ENCODE data around the gene ROR2.
A peak's percentile ranks its signal among the peaks of the same experiment; 100 is the strongest.

The ROR2 gene

DNA sequence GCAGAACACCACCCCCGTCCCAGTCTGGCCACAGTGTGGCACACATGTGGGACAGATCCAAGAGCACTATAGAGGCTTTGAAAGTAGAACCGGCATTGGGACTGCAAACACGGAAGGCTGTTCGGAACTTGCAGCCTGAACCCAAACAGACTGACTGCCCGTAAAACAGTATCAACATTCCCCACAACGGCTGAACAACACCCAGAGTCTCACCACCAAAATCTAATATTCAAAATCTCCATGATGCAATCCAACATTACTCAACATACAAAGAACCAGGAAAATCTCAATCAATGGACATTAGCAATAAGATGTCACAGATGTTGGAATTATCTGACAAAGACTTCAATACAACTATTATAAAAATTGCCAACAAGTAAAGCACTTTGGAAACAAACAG, 82.3 kb downstream of the ROR2 start:
- DNase-seq, result no peak

DNA sequence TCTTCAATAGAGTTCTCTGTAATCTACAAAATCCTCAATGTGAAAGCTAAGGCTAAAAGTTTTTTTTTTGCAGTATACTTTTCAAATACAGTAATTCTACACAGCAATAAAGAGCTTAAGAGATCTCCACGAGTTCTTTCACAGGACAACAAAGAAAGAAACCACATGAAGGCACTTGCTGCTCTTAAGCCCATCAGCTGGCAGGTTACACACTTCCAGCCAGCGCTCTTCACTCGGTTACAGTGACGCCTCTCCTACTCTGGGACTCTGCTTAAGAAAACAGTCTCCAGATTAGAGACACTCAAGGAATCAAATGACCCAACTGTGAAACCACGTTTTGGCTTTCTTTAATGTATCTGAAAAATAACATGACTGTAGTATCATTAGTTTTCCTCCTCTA, 85.0 kb downstream of the ROR2 start:
- DNase-seq, result no peak

GRCh38 chr9:91864380-91864779, 85.6 kb downstream of the ROR2 start:
- no peak for DNase-seq

DNA sequence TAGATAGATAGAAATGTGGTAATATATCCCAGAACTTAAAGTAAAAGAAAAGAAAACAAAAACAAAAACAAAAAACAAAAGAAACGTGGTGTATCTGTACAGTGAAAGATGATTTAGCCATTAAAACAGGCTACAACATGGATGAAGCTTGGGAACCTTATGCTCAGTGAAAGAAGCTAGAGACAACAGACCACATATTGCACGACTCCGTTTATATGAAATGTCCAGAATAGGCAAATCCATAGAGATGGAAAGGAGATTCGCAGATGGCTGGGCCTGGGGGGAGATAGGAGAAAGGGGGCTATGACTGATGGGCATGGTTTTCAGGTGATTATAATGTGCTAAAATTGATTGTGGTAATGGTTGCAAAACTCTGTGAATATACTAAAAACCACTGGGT, 86.6 kb downstream of the ROR2 start:
- no peak for DNase-seq

- no peak for DNase-seq
These were observed 91.6 kb downstream of the ROR2 start for GRCh38 chr9:91858213-91859030.

GRCh38 chr9:91857291-91858212, 92.5 kb downstream of the ROR2 start:
- DNase-seq, result no peak

- DNase-seq, result no peak
These were observed 93.6 kb downstream of the ROR2 start for GRCh38 chr9:91856419-91856818.

DNA sequence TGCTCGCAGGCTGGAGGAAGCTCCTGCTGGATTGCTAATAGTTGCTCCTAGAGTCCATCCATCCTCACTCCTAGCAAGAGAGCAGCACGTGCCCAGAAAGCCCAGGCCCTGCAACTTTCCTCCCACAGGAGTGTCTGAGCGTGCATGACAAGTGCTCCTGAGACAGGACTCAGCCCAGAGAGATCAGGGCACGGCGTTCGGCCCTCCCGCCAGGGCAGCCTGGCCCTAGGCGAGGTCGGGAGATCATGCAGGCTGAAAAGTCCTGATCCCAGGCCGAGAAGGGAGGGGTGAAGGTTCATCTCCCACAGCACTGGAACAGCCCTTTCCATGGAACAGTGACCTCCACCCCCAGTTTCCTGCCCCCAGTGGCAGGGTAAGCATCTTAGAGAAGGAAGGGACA, 94.8 kb downstream of the ROR2 start:
- DNase-seq, result no peak

- DNase-seq, result no peak
These were observed 97.2 kb downstream of the ROR2 start for GRCh38 chr9:91852801-91853347.

GRCh38 chr9:91849694-91850093, 100.3 kb downstream of the ROR2 start:
- DNase-seq, result no peak

- no peak for DNase-seq
These were observed 101.9 kb downstream of the ROR2 start for GRCh38 chr9:91848146-91848545.

DNA sequence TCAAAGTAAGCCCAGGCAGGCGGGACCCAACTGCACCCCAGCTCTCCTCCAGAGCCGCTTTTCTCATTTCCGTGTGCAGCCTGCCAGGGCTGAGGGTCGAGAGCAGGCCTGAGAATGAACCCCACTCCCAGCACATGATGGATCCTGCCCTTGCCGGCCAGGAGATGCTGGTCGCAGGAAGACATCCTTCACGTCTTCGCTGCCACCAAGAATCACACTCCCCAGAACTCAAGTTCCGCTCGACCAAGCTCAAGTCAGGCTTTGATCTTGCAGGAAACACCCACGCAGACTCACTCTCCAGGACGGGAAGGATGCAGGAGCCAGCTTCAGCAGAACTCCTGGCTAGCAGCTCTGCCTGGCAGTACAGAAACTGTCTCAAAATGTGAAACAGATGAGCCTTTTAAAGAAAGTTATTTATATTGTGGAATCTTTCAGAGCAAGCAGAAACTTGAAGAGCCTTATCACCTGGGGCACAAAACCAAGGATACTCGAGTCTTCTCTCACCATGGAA, 102.4 kb downstream of the ROR2 start:
- DNase-seq, result peak; percentile 3 to 5

GRCh38 chr9:91845879-91846278, 104.1 kb downstream of the ROR2 start:
- DNase-seq, result no peak

GRCh38 chr9:91844701-91845291, 105.2 kb downstream of the ROR2 start:
- DNase-seq, result no peak

GRCh38 chr9:91844190-91844589, 105.8 kb downstream of the ROR2 start:
- DNase-seq, result no peak

DNA sequence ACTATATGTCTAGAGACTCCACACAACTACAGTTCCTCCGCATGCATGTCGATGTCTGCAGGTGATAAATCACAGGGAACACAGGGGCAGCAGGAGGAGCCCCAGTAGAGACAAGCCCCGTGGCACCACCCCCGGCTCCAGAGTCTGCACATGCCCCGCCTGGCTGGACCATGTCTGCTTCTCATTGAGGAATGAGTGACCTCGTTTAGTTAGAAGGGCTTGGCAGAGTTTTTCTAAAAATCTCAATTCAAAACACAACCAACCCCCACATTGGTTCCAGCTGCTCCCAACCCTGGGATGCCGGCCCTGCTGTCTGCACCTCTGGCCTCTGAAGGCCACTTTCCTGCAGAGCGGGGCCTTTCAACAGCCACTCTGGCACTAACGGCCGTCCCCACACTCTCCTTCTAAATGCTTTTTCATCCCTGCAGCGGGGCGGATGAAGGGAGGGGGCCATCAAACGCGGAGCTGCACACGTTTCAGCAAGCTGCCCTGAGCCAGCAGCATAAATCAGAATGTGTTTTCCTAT, 106.3 kb downstream of the ROR2 start:
- DNase-seq, result no peak

DNA sequence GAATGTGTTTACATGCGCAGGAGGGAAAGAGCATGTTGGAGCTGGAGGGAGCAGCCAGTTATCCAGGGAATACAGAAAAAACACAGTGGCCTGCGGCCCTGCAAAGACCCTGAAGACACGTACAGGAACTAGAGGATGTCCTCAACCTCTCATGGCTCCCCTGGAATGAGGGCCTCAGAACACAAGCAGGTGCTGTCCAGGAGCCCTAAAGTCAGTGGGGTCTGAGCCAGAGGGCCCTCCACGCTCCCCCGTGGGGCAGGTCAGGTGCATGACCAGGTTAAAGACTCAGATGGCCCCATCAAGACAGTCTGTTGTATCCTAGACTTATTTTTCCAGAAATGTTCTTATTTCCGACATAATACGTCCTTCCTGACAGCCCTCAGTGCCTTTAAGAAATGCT, 106.9 kb downstream of the ROR2 start:
- no peak for DNase-seq

DNA sequence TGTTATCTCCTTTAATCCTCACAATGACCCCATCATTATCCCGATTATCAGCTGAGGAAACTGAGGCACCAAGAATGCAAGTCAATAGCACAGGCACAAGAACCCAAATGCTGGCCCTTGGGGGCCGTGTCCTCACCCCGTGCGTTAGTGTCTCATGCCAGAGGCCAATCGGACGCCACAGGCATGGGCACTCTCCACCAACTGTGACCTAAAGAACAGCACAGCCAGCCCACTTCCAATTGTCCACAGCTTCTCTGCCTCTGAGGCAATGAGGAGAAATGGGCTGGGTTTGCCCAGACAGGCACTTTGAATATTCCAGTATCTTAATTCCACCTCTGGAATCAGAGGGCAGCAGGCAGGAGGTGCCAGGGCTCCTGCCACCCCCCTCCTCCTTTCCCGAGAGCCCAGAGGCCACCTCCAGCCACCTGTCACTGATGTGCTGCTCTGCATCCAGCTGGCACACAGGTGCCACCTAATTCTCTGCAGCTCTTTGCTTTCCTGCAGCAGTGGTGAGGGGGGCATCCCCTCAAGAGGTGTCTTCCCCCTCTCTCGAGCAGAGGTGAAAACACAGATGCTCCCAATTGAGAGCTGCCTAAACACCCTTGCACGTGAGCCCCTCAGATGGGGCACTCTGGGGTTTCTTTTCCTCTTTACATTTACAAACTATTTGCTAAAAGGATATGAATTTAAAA, 107.5 kb downstream of the ROR2 start:
- no peak for DNase-seq

- DNase-seq, result no peak
These were observed 108.4 kb downstream of the ROR2 start for GRCh38 chr9:91841591-91841990.

GRCh38 chr9:91840882-91841281, 109.1 kb downstream of the ROR2 start:
- DNase-seq, result no peak

DNA sequence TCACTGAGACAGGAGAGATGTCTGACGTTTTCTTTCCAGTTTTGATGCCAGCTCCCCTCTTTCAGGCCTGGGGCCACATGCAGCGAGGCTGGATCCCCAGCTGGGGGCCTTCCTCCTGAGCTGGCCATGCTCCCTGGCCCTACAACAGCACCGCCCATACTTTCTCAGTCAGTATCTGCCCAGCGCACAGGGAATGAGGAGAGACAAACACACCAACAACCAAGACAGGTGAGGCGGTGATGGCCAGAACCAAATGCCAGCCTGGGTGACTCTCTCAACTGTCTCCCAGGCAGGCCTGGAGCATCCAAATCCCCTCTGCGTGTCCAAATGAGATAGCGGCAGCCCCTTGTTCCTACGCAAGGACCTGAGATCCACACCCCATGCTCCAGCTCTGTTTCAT, 109.6 kb downstream of the ROR2 start:
- no peak for DNase-seq

DNA sequence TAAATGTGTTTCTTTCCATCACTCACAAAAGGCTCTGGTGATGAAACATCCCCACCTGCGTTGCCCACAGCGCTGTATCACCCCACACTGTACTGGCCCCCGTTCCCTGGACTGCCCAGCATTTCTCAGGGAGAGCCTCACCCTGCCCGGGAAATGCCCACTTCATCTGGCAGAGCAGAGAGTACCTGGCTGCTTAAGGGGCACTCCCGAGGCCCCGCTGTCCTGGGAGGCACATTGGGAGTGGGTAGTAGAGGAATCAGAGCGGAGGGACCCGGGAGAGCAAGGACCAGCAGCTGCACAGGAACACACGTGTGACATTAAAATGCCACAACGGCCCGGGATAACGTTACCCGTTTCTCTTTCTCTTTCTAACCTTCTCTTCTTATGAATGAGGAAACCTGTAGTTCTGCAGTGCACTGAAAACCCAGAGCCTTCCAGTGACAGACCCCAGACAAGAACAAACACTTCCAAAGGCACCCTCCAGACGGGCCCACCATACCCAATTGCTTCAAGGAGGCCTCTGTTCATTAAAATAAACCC, 110.0 kb downstream of the ROR2 start:
- no peak for DNase-seq
